ENCODE measurements around the gene BMPR1A.
"Not testable (repeated sequence)": the region's sequence is repeated elsewhere in the genome, so short reads cannot be mapped to it uniquely, and the experiment has no call there.

The BMPR1A gene

DNA sequence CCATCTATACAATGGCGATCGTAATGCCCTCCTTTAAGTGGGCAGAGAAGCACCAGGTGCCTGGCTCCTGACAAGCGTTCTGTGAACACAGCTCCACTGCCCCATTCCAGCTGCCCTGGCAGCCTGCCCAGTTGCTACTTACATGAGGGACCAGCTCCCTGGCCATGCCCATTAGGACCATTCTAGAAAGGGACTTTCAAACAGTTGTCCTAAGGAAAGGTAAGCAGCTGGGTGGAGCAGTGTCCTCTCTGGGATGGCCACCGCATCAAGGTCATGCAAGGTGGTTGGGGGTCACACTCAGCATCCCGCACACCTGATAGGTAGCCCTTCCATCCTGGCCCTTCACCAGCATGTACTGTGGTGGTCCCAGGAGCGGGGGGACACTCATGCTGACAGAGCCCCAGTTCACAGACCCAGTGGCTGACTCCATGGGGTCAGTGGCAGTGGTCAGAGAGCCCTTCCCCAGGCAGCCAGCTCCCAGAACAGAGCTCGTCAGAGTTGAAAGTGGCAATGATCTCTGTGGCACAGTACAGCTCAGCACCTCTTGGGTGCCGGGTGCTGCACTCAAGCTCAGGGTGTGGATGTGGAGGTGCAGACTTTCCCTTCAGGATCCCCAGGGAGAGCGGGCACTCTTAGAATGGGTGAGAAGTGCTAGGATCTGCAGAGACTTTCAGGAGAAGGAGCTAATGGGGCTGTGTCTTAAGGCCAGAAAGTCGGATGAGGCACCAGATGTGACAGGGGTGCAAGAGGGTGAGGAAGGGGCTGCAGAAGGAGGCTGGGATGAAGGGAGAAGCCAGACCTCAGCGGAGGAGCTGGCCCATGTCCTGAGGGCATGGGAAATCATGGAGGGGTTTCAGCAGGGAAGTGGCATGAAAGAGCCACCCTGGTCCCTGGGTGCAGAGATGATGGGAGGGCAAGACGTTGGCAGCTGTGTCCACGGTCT is 190.1 kb downstream of the BMPR1A start:
- no peaks in the 10 kb centered on the region for H3K4me1 ChIP-seq
- H3K79me2 ChIP-seq = no peaks in the 10 kb centered on the region
- H3K27me3 ChIP-seq (ENCODE audit: control insufficient read depth, insufficient read depth, low read length) = no peaks in the 10 kb centered on the region
- H2AFZ ChIP-seq = no peak overlapping the region
- H3K4me3 ChIP-seq (ENCODE audit: low read depth, low read length) = no peak overlapping the region
- no peaks in the 10 kb centered on the region for H3K9me3 ChIP-seq (ENCODE audit: control insufficient read depth, low read length)
- no peak overlapping the region for H3K9ac ChIP-seq
- no peak overlapping the region for H3K4me2 ChIP-seq (ENCODE audit: low read length)
- TF ChIP-seq, protein P1, sequence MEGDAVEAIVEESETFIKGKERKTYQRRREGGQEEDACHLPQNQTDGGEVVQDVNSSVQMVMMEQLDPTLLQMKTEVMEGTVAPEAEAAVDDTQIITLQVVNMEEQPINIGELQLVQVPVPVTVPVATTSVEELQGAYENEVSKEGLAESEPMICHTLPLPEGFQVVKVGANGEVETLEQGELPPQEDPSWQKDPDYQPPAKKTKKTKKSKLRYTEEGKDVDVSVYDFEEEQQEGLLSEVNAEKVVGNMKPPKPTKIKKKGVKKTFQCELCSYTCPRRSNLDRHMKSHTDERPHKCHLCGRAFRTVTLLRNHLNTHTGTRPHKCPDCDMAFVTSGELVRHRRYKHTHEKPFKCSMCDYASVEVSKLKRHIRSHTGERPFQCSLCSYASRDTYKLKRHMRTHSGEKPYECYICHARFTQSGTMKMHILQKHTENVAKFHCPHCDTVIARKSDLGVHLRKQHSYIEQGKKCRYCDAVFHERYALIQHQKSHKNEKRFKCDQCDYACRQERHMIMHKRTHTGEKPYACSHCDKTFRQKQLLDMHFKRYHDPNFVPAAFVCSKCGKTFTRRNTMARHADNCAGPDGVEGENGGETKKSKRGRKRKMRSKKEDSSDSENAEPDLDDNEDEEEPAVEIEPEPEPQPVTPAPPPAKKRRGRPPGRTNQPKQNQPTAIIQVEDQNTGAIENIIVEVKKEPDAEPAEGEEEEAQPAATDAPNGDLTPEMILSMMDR (IDR thresholded peaks at IDR 0.05) = no peak
- no peak overlapping the region for H3K27ac ChIP-seq
- no peaks in the 10 kb centered on the region for H3K36me3 ChIP-seq (ENCODE audit: control insufficient read depth, insufficient read depth, low read length)

DNA sequence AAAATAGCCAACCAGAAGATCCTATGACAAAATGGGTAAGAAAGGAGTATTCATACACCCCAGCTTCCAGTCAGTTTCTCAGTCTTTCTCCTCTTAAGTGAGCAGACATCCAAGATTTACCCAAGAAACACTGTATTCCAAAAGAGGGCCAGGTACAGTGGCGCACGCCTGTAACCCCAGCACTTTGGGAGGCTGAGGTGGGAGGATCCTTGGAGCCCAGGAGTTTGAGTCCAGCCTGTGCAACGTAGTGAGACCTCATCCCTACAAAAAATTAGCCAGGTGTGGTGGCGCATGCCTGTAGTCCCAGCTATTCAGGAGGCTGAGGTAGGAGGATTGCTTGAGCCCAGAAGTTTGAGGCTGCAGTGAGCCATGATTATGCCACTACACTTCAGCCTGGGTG is 191.4 kb downstream of the BMPR1A start:
- H3K9ac ChIP-seq; H3K4me2 ChIP-seq (ENCODE audit: low read length); H3K79me2 ChIP-seq; H3K27ac ChIP-seq; H3K4me3 ChIP-seq (ENCODE audit: low read depth, low read length); H3K36me3 ChIP-seq (ENCODE audit: control insufficient read depth, insufficient read depth, low read length); H3K4me1 ChIP-seq; H2AFZ ChIP-seq; H3K27me3 ChIP-seq (ENCODE audit: control insufficient read depth, insufficient read depth, low read length); H3K9me3 ChIP-seq (ENCODE audit: control insufficient read depth, low read length): not testable (repeated sequence)

DNA sequence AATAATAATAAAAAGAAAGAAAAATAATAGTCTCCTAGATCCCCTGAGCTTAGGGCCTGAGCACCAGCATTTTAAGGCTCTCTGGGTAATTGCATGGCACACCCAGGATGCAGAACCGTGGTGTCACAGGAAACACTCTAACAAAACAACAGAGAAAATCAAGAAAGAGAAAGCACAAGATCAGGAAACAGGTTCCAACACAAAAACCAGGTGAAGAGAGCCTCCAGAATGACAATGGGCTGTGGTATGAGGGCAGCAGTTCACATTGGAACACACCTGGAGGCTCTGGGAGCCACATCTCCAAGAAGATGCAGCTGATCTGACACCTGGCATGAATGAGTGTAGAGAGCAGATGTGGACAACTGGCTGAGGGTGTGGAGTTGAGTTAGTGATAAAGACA is 193.9 kb downstream of the BMPR1A start:
- H3K27ac ChIP-seq = no peak overlapping the region
- no peaks in the 10 kb centered on the region for H3K36me3 ChIP-seq (ENCODE audit: control insufficient read depth, insufficient read depth, low read length)
- no peaks in the 10 kb centered on the region for H3K4me1 ChIP-seq
- no peak overlapping the region for H3K4me3 ChIP-seq (ENCODE audit: low read depth, low read length)
- H3K4me2 ChIP-seq (ENCODE audit: low read length) = no peak overlapping the region
- H3K9me3 ChIP-seq (ENCODE audit: control insufficient read depth, low read length) = no peaks in the 10 kb centered on the region
- no peaks in the 10 kb centered on the region for H3K27me3 ChIP-seq (ENCODE audit: control insufficient read depth, insufficient read depth, low read length)
- TF ChIP-seq, protein P1 (IDR thresholded peaks at IDR 0.05) = no peak
- H3K79me2 ChIP-seq = no peaks in the 10 kb centered on the region
- no peak overlapping the region for H2AFZ ChIP-seq
- H3K9ac ChIP-seq = no peak overlapping the region

DNA sequence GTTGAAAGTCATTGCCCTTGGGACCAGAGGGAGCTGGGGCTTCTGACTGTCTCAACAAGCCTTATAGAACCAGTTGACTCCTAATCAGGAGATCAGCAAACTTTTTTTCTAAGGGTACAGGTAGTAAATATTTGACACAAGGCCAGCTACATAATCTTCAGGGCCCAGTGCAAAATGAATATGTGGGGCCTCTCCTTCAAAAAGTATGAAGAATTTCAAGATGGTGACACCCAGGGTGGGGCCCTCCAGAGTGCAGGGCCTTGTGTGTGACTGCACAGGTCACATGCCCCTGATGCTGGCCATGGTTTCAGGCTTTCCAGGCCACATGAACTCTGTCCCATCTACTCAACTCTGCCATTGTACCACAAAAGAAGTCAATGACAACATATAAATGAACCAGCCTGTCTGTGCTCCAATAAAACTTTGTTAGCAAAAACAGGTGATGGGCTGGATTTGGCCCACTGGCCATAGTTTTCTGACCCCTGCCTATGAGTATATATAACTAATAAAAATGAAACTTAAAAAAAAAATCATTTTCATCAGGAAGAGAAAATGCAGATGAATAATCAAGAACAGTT is 194.9 kb downstream of the BMPR1A start:
- TF ChIP-seq, protein P1 (IDR thresholded peaks at IDR 0.05) = no peak
- Histone ChIP-seq H3K9ac (no peak overlapping the region), H3K36me3 (ENCODE audit: control insufficient read depth, insufficient read depth, low read length) (no peaks in the 10 kb centered on the region), H3K4me1 (no peaks in the 10 kb centered on the region), H3K4me2 (ENCODE audit: low read length) (no peak overlapping the region), H3K79me2 (no peaks in the 10 kb centered on the region), H2AFZ (no peak overlapping the region), H3K27ac (no peak overlapping the region), H3K27me3 (ENCODE audit: control insufficient read depth, insufficient read depth, low read length) (no peaks in the 10 kb centered on the region), H3K9me3 (ENCODE audit: control insufficient read depth, low read length) (no peaks in the 10 kb centered on the region), H3K4me3 (ENCODE audit: low read depth, low read length) (no peak overlapping the region)

DNA sequence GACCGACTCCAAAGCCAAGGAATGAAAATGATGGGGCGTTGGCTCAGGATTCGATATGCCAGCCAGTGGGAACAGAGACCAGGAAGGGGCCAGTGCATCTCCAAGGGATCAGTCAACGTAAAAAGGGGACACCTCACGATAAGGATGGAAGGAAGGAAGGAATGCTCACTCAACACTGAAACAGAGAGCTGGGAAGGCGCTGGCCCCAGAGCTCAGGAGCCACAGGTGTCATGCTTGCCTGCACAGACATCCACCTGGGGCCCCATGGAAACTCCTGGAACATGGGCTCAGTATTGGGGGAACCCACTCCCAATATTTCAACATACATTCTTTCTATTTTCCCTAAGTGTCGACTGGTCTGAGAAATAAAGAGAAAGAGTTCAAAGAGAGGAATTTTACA is 195.7 kb downstream of the BMPR1A start:
- no peak overlapping the region for H2AFZ ChIP-seq
- no peaks in the 10 kb centered on the region for H3K79me2 ChIP-seq
- no peaks in the 10 kb centered on the region for H3K36me3 ChIP-seq (ENCODE audit: control insufficient read depth, insufficient read depth, low read length)
- H3K27ac ChIP-seq = no peak overlapping the region
- H3K4me2 ChIP-seq (ENCODE audit: low read length) = no peak overlapping the region
- TF ChIP-seq, protein P1 (IDR thresholded peaks at IDR 0.05) = no peak
- H3K4me1 ChIP-seq = no peaks in the 10 kb centered on the region
- no peaks in the 10 kb centered on the region for H3K27me3 ChIP-seq (ENCODE audit: control insufficient read depth, insufficient read depth, low read length)
- no peak overlapping the region for H3K4me3 ChIP-seq (ENCODE audit: low read depth, low read length)
- no peaks in the 10 kb centered on the region for H3K9me3 ChIP-seq (ENCODE audit: control insufficient read depth, low read length)
- H3K9ac ChIP-seq = no peak overlapping the region

DNA sequence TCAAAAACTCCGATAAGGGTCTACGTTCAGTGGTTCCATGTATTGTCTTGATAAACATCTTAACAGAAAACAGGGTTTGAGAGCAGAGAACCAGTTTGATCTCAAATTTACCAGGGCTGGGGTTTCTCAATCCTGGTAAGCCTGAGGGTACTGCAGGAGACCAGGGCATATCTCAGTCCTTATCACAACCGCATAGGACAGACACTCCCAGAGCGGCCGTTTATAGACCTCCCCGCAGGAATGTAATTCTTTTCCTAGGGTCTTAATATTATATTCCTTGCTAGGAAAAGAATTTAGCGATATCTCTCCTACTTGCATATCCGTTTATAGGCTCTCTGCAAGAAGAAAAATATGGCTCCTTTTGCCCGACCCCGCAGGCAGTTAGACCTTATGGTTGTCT is 196.3 kb downstream of the BMPR1A start:
- H3K4me3 ChIP-seq (ENCODE audit: low read depth, low read length); H3K4me2 ChIP-seq (ENCODE audit: low read length); H3K36me3 ChIP-seq (ENCODE audit: control insufficient read depth, insufficient read depth, low read length); H2AFZ ChIP-seq; H3K27me3 ChIP-seq (ENCODE audit: control insufficient read depth, insufficient read depth, low read length); H3K27ac ChIP-seq; H3K4me1 ChIP-seq; H3K9me3 ChIP-seq (ENCODE audit: control insufficient read depth, low read length); H3K79me2 ChIP-seq; H3K9ac ChIP-seq: not testable (repeated sequence)

All from parathyroid adenoma (tissue), 2 donors.